HepG2 (cell line): Measurements from ENCODE around the gene AFF2. TPM values are rescaled to one million over a fixed set of nuclear protein-coding genes. Genes with fewer than 3 reads are reported as not detected.

Experiments
- ATAC-seq: fragments of 200-7000 bp; cut with Tn5 transposase; 3 replicates; pipeline ENCODE4 v1.9.1; 2020; ENCODE audit warnings: mild to moderate bottlenecking, moderate library complexity
- BruUV-seq: library from RNA; stranded (reverse); fragments of 400-500 nt; replicated peaks from 2 replicates; lab custom pipeline; 2021; lab: Mats Ljungman, UMichigan
- CTCF ChIA-PET: fragments of 300-600 bp; formaldehyde crosslinking; extraction: SDS; loops from one replicate; lab custom pipeline; 2021; ENCODE audit warnings: low total read pairs, inconsistent platforms, low intra/inter-chr PET ratio; lab: Yijun Ruan, JAX
- POLR2A ChIA-PET: fragments of 350-600 bp; sonication (Branson Sonifier 250); formaldehyde crosslinking; loops from one replicate; lab custom pipeline; 2020; ENCODE audit warnings: antibody characterized with exemption, inconsistent platforms; lab: Yijun Ruan, JAX
- DNase-seq: peaks from one replicate; pipeline ENCODE4 v3.0.0-alpha.2; 2015; ENCODE audit warnings: low spot score
- FAIRE-seq: peaks from 3 replicates; lab custom pipeline; 2011; peaks lifted over from hg19 to GRCh38; lab: Jason Lieb, UNC
- H2AFZ ChIP-seq: one replicate; pipeline ENCODE4 v1.6.1; 2011; ENCODE audit warnings: low read length, inconsistent platforms
- H3K27ac ChIP-seq: fragments of 300-600 bp; 3 replicates; pipeline ENCODE4 v1.8.0; 2011; ENCODE audit warnings: mixed run types, mild to moderate bottlenecking, mixed read lengths, low read length, inconsistent platforms; ENCODE audit not compliant: insufficient read depth; ENCODE audit errors: extremely low read length
- H3K27me3 ChIP-seq, 2 experiments: fragments of 200-600 bp in 1 of 2; 2 replicates in 1 of 2; 3 replicates in 1 of 2; pipeline versions ENCODE4 v1.6.0 to v1.8.0; 2011; ENCODE audit warnings: low read length in 2 of 2, mild to moderate bottlenecking in 2 of 2, moderate library complexity in 2 of 2, inconsistent platforms in 1 of 2; ENCODE audit not compliant: insufficient read depth in 2 of 2, control insufficient read depth in 1 of 2
- H3K36me3 ChIP-seq, 2 experiments: fragments of 200-600 bp in 1 of 2; replicated peaks in 1 of 2; 2 replicates in 1 of 2; 3 replicates in 1 of 2; pipeline versions ENCODE4 v1.5.1 to v1.8.0; 2011; ENCODE audit warnings: low read length in 2 of 2, inconsistent platforms in 1 of 2; ENCODE audit not compliant: insufficient read depth in 2 of 2, control insufficient read depth in 1 of 2
- H3K4me1 ChIP-seq: 2 replicates; pipeline ENCODE4 v1.5.1; 2012; ENCODE audit warnings: low read length, inconsistent platforms; ENCODE audit not compliant: insufficient read depth
- H3K4me2 ChIP-seq: 2 replicates; pipeline ENCODE4 v1.6.0; 2011; ENCODE audit warnings: low read depth, low read length, inconsistent platforms
- H3K4me3 ChIP-seq, 3 experiments: fragments of 200-600 bp in 1 of 3; sonication (generic), shearing (Covaris generic) in 1 of 3; replicated peaks in 1 of 3; 2 replicates each; pipeline ENCODE4 v1.5.1; 2011 to 2016; ENCODE audit warnings: low read length in 3 of 3, inconsistent platforms in 2 of 3, low read depth in 2 of 3, mild to moderate bottlenecking in 2 of 3, control low read depth in 1 of 3, mixed read lengths in 1 of 3; ENCODE audit not compliant: insufficient read depth in 1 of 3
- H3K79me2 ChIP-seq: one replicate; pipeline ENCODE4 v1.6.1; 2011; ENCODE audit warnings: low read length, inconsistent platforms; ENCODE audit not compliant: insufficient read depth
- H3K9ac ChIP-seq: 2 replicates; pipeline ENCODE4 v1.6.0; 2011; ENCODE audit warnings: mild to moderate bottlenecking, low read depth, low read length, inconsistent platforms; ENCODE audit not compliant: insufficient read depth
- H3K9me3 ChIP-seq: 2 replicates; pipeline ENCODE4 v1.5.1; 2012; ENCODE audit warnings: mild to moderate bottlenecking, low read length
- H4K20me1 ChIP-seq: 2 replicates; pipeline ENCODE4 v1.6.0; 2011; ENCODE audit warnings: inconsistent platforms, mild to moderate bottlenecking, low read length, moderate library complexity; ENCODE audit not compliant: insufficient read depth
- ATRX ChIP-seq: sonication (generic); formaldehyde crosslinking; IDR thresholded peaks from 2 replicates; pipeline ENCODE4 v1.4.0; 2020; ENCODE audit warnings: missing genetic modification reagents, borderline replicate concordance
- CHD2 ChIP-seq: IDR thresholded peaks from 2 replicates; pipeline ENCODE4 v1.6.1; 2011; ENCODE audit warnings: low read depth, low read length, improper control_type of control experiment
- JUNB ChIP-seq: sonication (generic); formaldehyde crosslinking; IDR thresholded peaks from 2 replicates; pipeline ENCODE4 v1.8.0; 2022; ENCODE audit warnings: missing genetic modification reagents, mild to moderate bottlenecking, borderline replicate concordance
- NR2C2 ChIP-seq: sonication (generic); formaldehyde crosslinking; IDR thresholded peaks from 2 replicates; pipeline ENCODE4 v1.4.0; 2020; ENCODE audit warnings: missing genetic modification reagents, mild to moderate bottlenecking, moderate library complexity, borderline replicate concordance
- PBX2 ChIP-seq: IDR thresholded peaks from 2 replicates; pipeline ENCODE4 v1.6.1; 2016; ENCODE audit warnings: control low read depth
- SMYD3 ChIP-seq: sonication (generic); formaldehyde crosslinking; IDR thresholded peaks from 2 replicates; pipeline ENCODE4 v1.8.1; 2023; ENCODE audit warnings: mild to moderate bottlenecking, missing genetic modification reagents
- TBP ChIP-seq: sonication (generic); formaldehyde crosslinking; IDR thresholded peaks from 2 replicates; pipeline ENCODE4 v1.5.0; 2020; ENCODE audit warnings: missing genetic modification reagents
- THAP9 ChIP-seq: sonication (generic); formaldehyde crosslinking; IDR thresholded peaks from 2 replicates; pipeline ENCODE4; 2020; ENCODE audit warnings: missing genetic modification reagents, mild to moderate bottlenecking, borderline replicate concordance
- XBP1 ChIP-seq: sonication (generic); formaldehyde crosslinking; IDR thresholded peaks from 2 replicates; pipeline ENCODE4 v1.5.0; 2020; ENCODE audit warnings: missing genetic modification reagents
- ZFP90 ChIP-seq: sonication (generic); formaldehyde crosslinking; IDR thresholded peaks from 2 replicates; pipeline ENCODE4 v1.8.0; 2022; ENCODE audit warnings: missing genetic modification reagents, mild to moderate bottlenecking, inconsistent platforms, borderline replicate concordance
- ZNF460 ChIP-seq: sonication (generic); formaldehyde crosslinking; IDR thresholded peaks from 2 replicates; pipeline ENCODE4 v1.5.1; 2020; ENCODE audit warnings: missing genetic modification reagents, mild to moderate bottlenecking, borderline replicate concordance
- ZNF770 ChIP-seq: sonication (generic); formaldehyde crosslinking; IDR thresholded peaks from 2 replicates; pipeline ENCODE4 v1.5.0; 2020; ENCODE audit warnings: mild to moderate bottlenecking, missing genetic modification reagents
- WGBS: methylation state at CpG from one replicate; pipeline ENCODE4 v1.1.6; 2017; ENCODE audit warnings: low lambda C conversion rate; 5-methylcytosine and 5-hydroxymethylcytosine counted together
- in situ Hi-C: cut with HindIII; loops from 2 replicates; pipeline ENCODE4 v1.10.0; 2017; ENCODE audit warnings: low pct_unique_long_range_greater_than_20kb; ENCODE audit not compliant: extremely low pct_ligation_motif_present
- intact Hi-C: fragments of 100-400 bp; cut with micrococcal nuclease; formaldehyde crosslinking; loops from one replicate; pipeline ENCODE4 v1.10.0; 2022; ENCODE audit not compliant: unreplicated experiment
- polyA plus RNA-seq, 8 experiments: library from polyadenylated mRNA; depleted of rRNA in 3 of 8; stranded (reverse) in 7 of 8; unstranded in 1 of 8; fragments of >200 nt; fragmentation: Illumina TruSeq in 4 of 8; extraction: Trizol in 4 of 8; gene quantifications; 2 replicates each; pipeline versions ENCODE4 v1.2.1 to v1.2.3, GENCODE V29; 2011 to 2016; ENCODE audit warnings: low read depth in 4 of 8, missing spikeins in 1 of 8, mixed read lengths in 1 of 8; ENCODE audit not compliant: insufficient read depth in 1 of 8
- total RNA-seq, 5 experiments: library from RNA; depleted of rRNA; stranded (reverse); fragments of >200 nt; fragmentation: Illumina TruSeq; extraction: Trizol; gene quantifications; 2 replicates each; pipeline ENCODE4 v1.2.3, GENCODE V29; 2016; ENCODE audit warnings: low read depth in 1 of 5
- TF ChIP-seq, protein P1 (sequence below): sonication (generic); formaldehyde crosslinking; IDR thresholded peaks from 2 replicates; pipeline ENCODE4 v1.5.1; 2020; ENCODE audit warnings: mild to moderate bottlenecking, missing genetic modification reagents, moderate library complexity
- TF ChIP-seq, protein P2 (sequence below): sonication (generic); formaldehyde crosslinking; IDR thresholded peaks from 2 replicates; pipeline ENCODE4 v1.4.0; 2020; ENCODE audit warnings: missing genetic modification reagents; ENCODE audit errors: not compliant biosample characterization

Gene AFF2
- total and polyA plus RNA-seq, 2 of the 13 experiments (the other 11 are each of a cell fraction or from before 2014, with no cell fraction given) = not detected

- Histone ChIP-seq H3K4me2 (no peak overlapping the region), H3K36me3 (no peaks in the 10 kb centered on the region), H2AFZ (no peak overlapping the region), H3K4me3 (no peak overlapping the region), H3K9me3 (no peaks in the 10 kb centered on the region), H3K9ac (no peak overlapping the region), H4K20me1 (no peaks in the 10 kb centered on the region), H3K27ac (no peak overlapping the region), H3K4me1 (no peaks in the 10 kb centered on the region), H3K79me2 (no peaks in the 10 kb centered on the region), H3K27me3 (no peaks in the 10 kb centered on the region)
- ChIA-PET POLR2A (no interaction called here), CTCF (no interaction called here)
- no CpG with 5 or more reads among the region's 2 CpGs for WGBS
- no peak for DNase-seq
- FAIRE-seq = no peak
- in situ Hi-C loops (no loop called here), intact Hi-C loops (no loop called here)
- no TSS peak for BruUV-seq
- ATAC-seq = no peak
- no peak for TF ChIP-seq THAP9 (CRISPR knock-in tag)
- no peak for TF ChIP-seq XBP1
- TF ChIP-seq SMYD3 = no peak
- TF ChIP-seq, protein P1, sequence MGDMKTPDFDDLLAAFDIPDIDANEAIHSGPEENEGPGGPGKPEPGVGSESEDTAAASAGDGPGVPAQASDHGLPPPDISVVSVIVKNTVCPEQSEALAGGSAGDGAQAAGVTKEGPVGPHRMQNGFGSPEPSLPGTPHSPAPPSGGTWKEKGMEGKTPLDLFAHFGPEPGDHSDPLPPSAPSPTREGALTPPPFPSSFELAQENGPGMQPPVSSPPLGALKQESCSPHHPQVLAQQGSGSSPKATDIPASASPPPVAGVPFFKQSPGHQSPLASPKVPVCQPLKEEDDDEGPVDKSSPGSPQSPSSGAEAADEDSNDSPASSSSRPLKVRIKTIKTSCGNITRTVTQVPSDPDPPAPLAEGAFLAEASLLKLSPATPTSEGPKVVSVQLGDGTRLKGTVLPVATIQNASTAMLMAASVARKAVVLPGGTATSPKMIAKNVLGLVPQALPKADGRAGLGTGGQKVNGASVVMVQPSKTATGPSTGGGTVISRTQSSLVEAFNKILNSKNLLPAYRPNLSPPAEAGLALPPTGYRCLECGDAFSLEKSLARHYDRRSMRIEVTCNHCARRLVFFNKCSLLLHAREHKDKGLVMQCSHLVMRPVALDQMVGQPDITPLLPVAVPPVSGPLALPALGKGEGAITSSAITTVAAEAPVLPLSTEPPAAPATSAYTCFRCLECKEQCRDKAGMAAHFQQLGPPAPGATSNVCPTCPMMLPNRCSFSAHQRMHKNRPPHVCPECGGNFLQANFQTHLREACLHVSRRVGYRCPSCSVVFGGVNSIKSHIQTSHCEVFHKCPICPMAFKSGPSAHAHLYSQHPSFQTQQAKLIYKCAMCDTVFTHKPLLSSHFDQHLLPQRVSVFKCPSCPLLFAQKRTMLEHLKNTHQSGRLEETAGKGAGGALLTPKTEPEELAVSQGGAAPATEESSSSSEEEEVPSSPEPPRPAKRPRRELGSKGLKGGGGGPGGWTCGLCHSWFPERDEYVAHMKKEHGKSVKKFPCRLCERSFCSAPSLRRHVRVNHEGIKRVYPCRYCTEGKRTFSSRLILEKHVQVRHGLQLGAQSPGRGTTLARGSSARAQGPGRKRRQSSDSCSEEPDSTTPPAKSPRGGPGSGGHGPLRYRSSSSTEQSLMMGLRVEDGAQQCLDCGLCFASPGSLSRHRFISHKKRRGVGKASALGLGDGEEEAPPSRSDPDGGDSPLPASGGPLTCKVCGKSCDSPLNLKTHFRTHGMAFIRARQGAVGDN (CRISPR knock-in tag) = no peak
- no peak for TF ChIP-seq ATRX (CRISPR knock-in tag)
- TF ChIP-seq PBX2 = no peak
- TF ChIP-seq ZNF770 (CRISPR knock-in tag) = no peak
- TF ChIP-seq, protein P2, sequence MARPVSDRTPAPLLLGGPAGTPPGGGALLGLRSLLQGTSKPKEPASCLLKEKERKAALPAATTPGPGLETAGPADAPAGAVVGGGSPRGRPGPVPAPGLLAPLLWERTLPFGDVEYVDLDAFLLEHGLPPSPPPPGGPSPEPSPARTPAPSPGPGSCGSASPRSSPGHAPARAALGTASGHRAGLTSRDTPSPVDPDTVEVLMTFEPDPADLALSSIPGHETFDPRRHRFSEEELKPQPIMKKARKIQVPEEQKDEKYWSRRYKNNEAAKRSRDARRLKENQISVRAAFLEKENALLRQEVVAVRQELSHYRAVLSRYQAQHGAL (CRISPR knock-in tag) = no peak
- TF ChIP-seq TBP (CRISPR knock-in tag) = no peak
- no peak for TF ChIP-seq NR2C2 (CRISPR knock-in tag)
- TF ChIP-seq JUNB = no peak
- TF ChIP-seq CHD2 = no peak
- no peak for TF ChIP-seq ZNF460 (CRISPR knock-in tag)
- no peak for TF ChIP-seq ZFP90 (CRISPR knock-in tag)
Measured at GRCh38 chrX:148629434-148629833, 129.0 kb downstream of the AFF2 start.
